GM18858 (cell line): ENCODE measurements around the gene ZMAT5.

ENCODE experiments used
- ATAC-seq: cut with Tn5 transposase; IDR thresholded peaks from one replicate; pipeline ENCODE4 v1.9.1; 2021; ENCODE audit not compliant: unreplicated experiment

The ZMAT5 gene

DNA sequence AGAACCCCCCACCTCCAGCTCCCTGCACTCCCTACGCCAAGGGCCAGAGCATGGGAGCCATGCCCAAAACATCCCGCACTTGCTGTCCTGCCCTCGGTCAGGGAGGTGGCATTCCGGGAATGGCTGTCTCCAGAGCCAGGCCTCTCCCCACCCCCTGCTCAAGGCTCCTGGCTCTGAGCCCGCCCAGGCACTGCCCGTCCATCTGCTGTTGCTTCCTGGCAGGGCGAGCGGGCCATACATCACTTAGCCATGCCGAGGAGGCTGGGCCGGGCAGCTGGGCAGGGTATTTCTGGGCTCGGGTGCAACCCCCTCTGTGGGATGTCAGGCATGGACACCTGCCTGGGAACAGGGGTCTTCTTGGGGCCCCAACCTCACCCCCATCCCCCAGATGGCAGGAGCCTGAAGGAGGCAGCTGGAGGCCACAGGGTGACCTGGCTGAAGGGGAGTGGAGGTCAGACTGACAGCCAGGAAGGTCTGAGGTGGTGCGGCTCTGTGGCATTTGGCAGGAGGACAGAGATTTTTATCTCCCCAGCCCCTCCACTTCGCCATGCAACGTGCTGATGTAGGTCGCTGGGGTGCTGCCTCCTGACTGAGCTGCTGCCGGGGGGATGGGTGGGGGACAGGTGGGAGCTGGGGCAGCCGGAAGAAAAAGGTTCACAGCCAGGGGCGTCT is 55.7 kb downstream of the ZMAT5 start:
- no peak for ATAC-seq

DNA sequence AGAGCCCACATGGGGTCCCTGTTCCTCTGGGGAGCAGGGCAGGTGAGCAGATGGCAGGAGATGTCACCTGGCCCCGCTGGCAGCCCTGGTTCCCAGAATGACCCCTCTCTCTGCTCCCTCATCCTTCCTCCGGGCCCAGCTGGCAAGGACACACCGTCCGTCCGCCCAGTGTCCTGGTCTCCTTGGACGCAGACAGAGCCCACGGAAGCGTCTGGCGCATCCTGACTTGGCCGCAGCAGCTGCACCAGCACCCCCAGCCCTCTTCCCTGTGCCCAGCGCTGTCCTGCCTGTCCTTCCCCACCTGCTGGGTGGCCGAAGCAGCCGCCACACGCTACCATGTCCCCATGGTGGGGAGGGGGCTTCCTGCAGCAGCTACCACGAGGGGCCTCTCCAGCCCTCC is 56.6 kb downstream of the ZMAT5 start:
- no peak for ATAC-seq

- ATAC-seq = no peak
Observed at GRCh38 chr22:29707471-29707870, 59.3 kb downstream of the ZMAT5 start.

GRCh38 chr22:29707010-29707409 is 59.8 kb downstream of the ZMAT5 start:
- no peak for ATAC-seq

- no peak for ATAC-seq
Observed at GRCh38 chr22:29706486-29706885, 60.3 kb downstream of the ZMAT5 start.

DNA sequence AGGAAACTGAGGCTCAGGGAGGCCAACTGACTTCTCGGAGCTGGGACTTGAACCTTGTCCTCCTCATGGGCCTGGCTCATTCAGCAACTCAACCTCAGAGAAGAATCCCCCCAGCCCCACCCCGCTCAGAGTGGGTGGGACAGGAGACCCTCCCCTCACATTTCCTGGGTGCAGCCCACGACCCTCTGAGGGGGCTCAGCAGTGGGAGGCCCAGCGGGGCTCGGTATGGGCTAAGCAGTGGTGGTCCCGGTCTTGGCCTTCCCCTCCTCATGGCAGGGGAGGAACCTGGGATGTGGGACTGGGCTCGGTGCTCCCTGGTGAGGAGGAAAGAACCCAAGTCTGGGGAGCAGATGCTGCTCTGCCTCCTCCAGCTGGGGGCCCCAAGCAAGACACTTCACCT is 61.2 kb downstream of the ZMAT5 start:
- no peak for ATAC-seq

- no peak for ATAC-seq
Observed at GRCh38 chr22:29704528-29705285, 62.1 kb downstream of the ZMAT5 start.

DNA sequence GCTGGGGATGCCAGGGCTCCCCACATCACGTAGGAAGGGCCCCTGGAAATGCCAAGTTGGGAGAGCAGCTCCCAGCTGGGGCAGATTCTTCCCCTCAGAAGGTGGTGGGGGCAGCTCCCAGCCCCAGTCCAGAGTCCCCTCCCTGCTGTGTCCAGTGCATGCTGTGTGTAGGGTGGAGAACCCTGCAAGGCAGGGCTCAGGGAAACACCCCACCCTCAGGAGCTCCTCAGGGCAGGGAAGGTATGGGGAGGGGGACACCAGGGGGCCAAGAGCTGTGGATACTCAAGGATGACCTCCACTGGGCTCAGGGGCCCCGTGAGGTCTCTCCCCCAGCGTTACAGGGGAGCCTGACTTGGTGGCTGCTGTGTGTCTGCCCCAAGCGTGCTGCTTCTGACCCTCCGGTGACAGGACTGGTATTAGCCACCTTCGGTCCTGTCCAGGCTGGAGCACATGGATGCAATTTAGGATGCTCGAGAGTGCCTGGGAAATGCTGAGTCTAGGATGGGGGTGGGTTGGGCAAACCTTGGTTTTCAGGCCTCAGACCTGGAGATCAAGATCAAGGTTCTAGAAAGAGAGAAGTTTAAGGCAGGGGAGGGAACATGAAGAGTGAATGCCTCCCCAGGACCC is 63.1 kb downstream of the ZMAT5 start:
- no peak for ATAC-seq

DNA sequence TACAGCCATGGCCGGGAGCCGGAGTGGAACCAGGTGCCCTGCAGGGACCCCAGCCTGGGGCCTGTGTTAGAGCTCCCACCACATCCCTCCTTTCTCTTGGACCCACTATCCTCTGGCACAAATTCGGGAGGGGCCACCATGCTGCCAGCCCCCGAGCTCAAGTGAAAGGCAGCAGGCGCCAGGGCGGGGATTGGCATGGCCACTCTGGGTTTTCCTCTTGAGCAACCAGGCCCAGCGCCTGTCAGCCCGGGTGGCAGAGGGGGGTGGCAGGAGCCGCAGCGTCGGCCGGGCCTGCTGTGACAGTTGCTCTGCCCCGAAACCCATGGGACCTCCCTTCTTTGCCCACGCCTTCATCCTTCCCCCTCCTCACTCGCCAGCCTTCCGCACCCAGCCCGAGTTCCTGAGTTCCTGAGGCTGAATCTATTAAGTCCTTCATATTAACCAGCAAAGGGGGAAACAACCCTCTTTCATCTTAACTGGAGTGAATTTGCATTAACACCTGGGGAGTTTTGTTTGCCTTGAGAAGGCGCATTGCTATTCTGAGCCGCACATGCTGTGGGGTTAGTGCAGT is 63.8 kb downstream of the ZMAT5 start:
- ATAC-seq = no peak

GRCh38 chr22:29702000-29702930 is 64.5 kb downstream of the ZMAT5 start:
- ATAC-seq = no peak

DNA sequence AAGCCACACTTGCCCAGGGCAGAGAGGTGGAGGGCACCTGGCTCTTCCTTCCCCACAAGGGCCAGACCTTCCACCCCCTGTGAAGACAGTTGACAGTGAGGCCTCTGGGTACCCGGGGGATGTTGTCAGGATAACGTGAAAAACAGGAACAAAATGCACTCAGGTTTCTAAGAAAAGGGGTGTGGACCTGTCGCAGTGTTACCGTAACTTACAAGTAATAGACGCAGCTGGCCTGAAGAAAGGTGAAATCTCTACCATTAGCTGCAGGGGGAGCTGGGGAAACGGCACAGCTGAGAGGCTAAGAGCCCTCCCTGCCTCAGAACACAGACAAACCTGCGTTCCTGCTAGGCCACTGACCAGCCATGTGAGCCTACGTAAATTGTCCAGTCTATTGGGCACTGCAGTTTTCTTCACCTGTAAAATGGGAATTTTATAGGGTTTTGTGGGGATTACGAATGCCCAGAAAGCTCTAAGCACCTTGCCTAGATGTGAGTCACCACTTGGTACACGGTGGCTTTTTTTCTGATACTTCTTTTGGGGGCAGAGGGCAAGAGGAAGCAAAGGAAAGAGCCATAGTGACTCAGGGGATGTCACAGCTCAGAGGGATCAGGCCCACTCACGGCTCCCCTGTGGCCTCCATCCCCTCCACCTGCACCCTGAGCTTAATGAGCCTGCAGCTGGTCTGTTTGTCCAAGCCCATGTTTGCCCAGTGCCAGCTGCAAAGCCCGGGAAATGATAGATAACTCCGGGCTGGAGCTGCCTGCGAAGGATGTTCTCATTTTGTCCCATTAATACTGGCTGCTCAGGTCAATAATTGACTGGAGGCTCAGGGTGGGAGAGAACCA is 65.4 kb downstream of the ZMAT5 start:
- no peak for ATAC-seq

DNA sequence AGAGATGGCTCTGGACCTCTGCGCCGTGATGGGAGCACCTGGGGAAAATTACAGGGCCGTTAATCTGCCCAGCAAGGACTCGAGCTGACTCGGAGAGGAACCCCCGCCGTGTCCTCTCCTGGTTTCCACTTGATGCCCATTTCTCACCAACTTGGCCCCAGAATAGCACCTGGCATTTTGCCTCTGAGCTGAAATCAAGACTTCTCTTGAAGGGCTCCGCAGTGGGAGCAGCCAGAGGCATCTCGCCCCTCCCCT is 66.0 kb downstream of the ZMAT5 start:
- ATAC-seq = no peak

GRCh38 chr22:29700206-29700899 is 66.5 kb downstream of the ZMAT5 start:
- no peak for ATAC-seq

- ATAC-seq = no peak
Observed at GRCh38 chr22:29697853-29698598, 68.8 kb downstream of the ZMAT5 start.

DNA sequence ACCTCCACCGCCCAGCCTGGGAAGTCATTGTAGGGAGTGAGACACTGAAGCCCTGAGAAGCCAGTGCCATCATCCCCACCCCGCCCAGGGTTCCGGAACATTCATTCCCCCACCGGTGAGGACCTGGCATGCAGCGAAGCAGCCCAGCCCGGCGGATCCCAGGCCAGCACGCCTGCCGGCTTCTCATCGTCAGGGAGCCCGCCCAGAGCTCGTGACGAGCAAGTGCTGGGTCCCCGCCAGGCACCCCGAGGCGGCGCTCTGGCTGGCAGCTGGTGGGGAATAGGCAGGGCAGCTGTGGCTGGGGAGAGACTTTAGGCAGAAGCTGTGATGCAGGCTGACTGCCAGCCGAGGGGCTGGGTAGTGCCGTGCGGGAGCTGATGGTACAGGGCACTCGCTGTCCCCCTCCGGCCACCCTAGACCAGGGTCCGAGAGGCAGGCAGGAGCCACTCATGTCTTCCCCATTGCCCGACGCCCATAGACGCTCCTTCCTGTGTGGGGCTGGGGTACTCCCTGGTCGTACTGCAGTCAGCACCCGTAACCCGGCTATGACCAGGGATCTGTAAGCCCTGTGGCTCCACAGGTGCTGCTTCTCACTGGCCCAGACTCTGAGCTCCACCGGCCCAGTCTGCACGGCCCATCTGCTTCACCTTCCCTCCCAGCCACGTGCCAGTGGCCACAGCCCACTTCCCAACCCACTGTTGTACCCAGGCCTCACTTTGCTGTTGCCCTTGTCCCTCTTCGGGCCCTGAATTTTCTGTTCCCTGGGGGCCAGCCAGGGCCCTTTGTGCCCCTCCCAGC is 71.5 kb downstream of the ZMAT5 start:
- no peak for ATAC-seq

- no peak for ATAC-seq
Observed at GRCh38 chr22:29693671-29694070, 73.1 kb downstream of the ZMAT5 start.

DNA sequence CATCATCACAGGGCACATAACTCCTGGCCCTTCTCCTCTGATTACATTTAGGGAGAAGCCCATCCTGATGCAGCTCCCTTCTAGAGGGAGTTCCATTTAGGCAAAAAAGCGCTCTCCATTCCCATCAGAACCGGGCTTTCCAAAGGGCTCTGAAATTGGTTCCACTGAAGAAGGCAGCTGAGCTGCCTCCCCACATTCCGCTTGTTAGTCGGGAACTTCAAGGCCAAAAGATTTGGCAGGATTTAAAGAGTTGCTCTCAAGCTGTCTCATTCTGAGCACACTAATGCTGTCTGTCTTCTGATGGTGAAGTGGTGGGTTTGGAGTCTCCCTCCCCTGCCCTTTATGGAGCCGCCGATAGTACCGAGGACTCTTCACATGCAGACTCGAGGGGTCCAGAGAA is 73.6 kb downstream of the ZMAT5 start:
- ATAC-seq = no peak

DNA sequence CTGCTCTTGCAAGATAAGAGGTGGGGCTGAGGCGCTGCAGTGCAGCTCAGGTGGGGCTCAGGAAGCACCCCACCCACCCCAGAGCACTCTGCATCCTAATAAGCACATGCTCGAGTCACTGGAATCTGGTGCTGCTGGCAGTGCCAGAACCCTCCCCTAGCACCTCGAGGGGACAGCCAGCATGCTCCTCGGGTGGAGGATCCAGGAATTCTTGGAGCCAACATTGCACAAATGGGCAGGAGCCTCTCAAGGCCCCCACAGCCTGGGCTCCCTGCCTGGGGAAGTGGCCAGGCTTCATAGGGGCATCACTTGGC is 74.5 kb downstream of the ZMAT5 start:
- ATAC-seq = no peak
